Measurements from ENCODE around the gene PUS1. TPM values are rescaled to one million over a fixed set of nuclear protein-coding genes. Genes with fewer than 3 reads are reported as not detected.

Gene PUS1
- polyA plus RNA-seq, 1 donor from 2014 or later = 14.3 TPM

DNA sequence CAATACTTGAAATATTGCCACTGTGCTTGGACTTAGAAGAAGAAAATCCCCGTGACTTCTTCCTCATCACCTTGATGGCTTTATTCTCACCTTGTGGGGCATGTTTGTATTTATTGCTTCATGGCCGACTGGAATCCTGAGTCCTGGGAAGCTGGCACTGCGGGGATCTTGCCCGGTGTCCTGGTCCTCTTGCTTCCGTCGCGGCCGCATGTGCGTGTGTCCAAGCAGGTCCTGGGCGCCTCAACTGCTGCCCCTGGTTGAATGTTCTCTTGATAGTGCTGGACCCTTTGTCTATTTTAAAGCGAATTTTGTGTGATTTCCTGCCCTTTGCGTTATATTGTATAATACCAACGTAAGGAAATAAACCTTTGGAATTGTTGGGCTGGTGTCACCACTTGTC lies 6.3 kb upstream of the PUS1 start:
- no peaks in the 10 kb centered on the region for H3K9me2 ChIP-seq (ENCODE audit: insufficient read depth, low read length)
- H3K4me2 ChIP-seq (ENCODE audit: low read length) = no peak overlapping the region
- H3K27ac ChIP-seq (ENCODE audit: low read length) = no peak overlapping the region
- H3K9ac ChIP-seq (ENCODE audit: low read length) = no peak overlapping the region
- H3K36me3 ChIP-seq (ENCODE audit: insufficient read depth, low read length) = no peaks in the 10 kb centered on the region
- H3K79me2 ChIP-seq (replicated peaks; ENCODE audit: insufficient read depth, low read length) = no peaks in the 10 kb centered on the region
- no peaks in the 10 kb centered on the region for H3F3A ChIP-seq (ENCODE audit: insufficient read depth, low read length, poor library complexity, severe bottlenecking)
- no peaks in the 10 kb centered on the region for H4K20me1 ChIP-seq (ENCODE audit: insufficient read depth)
- no peaks in the 10 kb centered on the region for H3K9me3 ChIP-seq (ENCODE audit: low read length)
- H3K27me3 ChIP-seq (ENCODE audit: insufficient read depth, low read depth, low read length) = no peaks in the 10 kb centered on the region
- no peak for TF ChIP-seq RAD21 (conservative IDR thresholded peaks at IDR 0.05)
- TF ChIP-seq POLR2AphosphoS5 (IDR thresholded peaks at IDR 0.05) = no peak
- TF ChIP-seq, protein P1, sequence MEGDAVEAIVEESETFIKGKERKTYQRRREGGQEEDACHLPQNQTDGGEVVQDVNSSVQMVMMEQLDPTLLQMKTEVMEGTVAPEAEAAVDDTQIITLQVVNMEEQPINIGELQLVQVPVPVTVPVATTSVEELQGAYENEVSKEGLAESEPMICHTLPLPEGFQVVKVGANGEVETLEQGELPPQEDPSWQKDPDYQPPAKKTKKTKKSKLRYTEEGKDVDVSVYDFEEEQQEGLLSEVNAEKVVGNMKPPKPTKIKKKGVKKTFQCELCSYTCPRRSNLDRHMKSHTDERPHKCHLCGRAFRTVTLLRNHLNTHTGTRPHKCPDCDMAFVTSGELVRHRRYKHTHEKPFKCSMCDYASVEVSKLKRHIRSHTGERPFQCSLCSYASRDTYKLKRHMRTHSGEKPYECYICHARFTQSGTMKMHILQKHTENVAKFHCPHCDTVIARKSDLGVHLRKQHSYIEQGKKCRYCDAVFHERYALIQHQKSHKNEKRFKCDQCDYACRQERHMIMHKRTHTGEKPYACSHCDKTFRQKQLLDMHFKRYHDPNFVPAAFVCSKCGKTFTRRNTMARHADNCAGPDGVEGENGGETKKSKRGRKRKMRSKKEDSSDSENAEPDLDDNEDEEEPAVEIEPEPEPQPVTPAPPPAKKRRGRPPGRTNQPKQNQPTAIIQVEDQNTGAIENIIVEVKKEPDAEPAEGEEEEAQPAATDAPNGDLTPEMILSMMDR (IDR thresholded peaks at IDR 0.05; ENCODE audit: poor library complexity, severe bottlenecking) = no peak
- TF ChIP-seq, protein P2, sequence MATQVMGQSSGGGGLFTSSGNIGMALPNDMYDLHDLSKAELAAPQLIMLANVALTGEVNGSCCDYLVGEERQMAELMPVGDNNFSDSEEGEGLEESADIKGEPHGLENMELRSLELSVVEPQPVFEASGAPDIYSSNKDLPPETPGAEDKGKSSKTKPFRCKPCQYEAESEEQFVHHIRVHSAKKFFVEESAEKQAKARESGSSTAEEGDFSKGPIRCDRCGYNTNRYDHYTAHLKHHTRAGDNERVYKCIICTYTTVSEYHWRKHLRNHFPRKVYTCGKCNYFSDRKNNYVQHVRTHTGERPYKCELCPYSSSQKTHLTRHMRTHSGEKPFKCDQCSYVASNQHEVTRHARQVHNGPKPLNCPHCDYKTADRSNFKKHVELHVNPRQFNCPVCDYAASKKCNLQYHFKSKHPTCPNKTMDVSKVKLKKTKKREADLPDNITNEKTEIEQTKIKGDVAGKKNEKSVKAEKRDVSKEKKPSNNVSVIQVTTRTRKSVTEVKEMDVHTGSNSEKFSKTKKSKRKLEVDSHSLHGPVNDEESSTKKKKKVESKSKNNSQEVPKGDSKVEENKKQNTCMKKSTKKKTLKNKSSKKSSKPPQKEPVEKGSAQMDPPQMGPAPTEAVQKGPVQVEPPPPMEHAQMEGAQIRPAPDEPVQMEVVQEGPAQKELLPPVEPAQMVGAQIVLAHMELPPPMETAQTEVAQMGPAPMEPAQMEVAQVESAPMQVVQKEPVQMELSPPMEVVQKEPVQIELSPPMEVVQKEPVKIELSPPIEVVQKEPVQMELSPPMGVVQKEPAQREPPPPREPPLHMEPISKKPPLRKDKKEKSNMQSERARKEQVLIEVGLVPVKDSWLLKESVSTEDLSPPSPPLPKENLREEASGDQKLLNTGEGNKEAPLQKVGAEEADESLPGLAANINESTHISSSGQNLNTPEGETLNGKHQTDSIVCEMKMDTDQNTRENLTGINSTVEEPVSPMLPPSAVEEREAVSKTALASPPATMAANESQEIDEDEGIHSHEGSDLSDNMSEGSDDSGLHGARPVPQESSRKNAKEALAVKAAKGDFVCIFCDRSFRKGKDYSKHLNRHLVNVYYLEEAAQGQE (IDR thresholded peaks at IDR 0.05; ENCODE audit: borderline replicate concordance) = no peak
- no peak for TF ChIP-seq EP300 (conservative IDR thresholded peaks at IDR 0.05; ENCODE audit: poor library complexity, severe bottlenecking)
- no peak for TF ChIP-seq SMC3 (conservative IDR thresholded peaks at IDR 0.05; ENCODE audit: poor library complexity)
- no peak for TF ChIP-seq TAF1 (IDR thresholded peaks at IDR 0.05; ENCODE audit: low read depth)
- no peak for TF ChIP-seq EZH2 (IDR thresholded peaks at IDR 0.05; ENCODE audit: borderline replicate concordance, insufficient read depth, low read length, poor library complexity, severe bottlenecking)
- TF ChIP-seq MXI1 (conservative IDR thresholded peaks at IDR 0.05; ENCODE audit: poor library complexity, severe bottlenecking) = no peak
- H3K4me3 ChIP-seq (ENCODE audit: low read length) = no peak overlapping the region
- H2AFZ ChIP-seq (ENCODE audit: low read depth, low read length) = no peak overlapping the region

- Histone ChIP-seq H3K36me3 (ENCODE audit: insufficient read depth, low read length) (no peaks in the 10 kb centered on the region), H3K9me3 (ENCODE audit: low read length) (no peaks in the 10 kb centered on the region), H3K27me3 (ENCODE audit: insufficient read depth, low read depth, low read length) (no peaks in the 10 kb centered on the region), H3K4me2 (ENCODE audit: low read length) (no peak overlapping the region), H3K27ac (ENCODE audit: low read length) (no peak overlapping the region), H3K9me2 (ENCODE audit: insufficient read depth, low read length) (no peaks in the 10 kb centered on the region), H3K4me3 (ENCODE audit: low read length) (no peak overlapping the region), H3F3A (ENCODE audit: insufficient read depth, low read length, poor library complexity, severe bottlenecking) (no peaks in the 10 kb centered on the region), H3K9ac (ENCODE audit: low read length) (no peak overlapping the region), H4K20me1 (ENCODE audit: insufficient read depth) (no peaks in the 10 kb centered on the region), H2AFZ (ENCODE audit: low read depth, low read length) (no peak overlapping the region), H3K79me2 (replicated peaks; ENCODE audit: insufficient read depth, low read length) (no peaks in the 10 kb centered on the region)
- TF ChIP-seq RAD21 (conservative IDR thresholded peaks at IDR 0.05) (no peak), POLR2AphosphoS5 (IDR thresholded peaks at IDR 0.05) (no peak), TAF1 (IDR thresholded peaks at IDR 0.05; ENCODE audit: low read depth) (no peak), EZH2 (IDR thresholded peaks at IDR 0.05; ENCODE audit: borderline replicate concordance, insufficient read depth, low read length, poor library complexity, severe bottlenecking) (no peak), SMC3 (conservative IDR thresholded peaks at IDR 0.05; ENCODE audit: poor library complexity) (no peak), EP300 (conservative IDR thresholded peaks at IDR 0.05; ENCODE audit: poor library complexity, severe bottlenecking) (no peak), MXI1 (conservative IDR thresholded peaks at IDR 0.05; ENCODE audit: poor library complexity, severe bottlenecking) (no peak)
- TF ChIP-seq, protein P2 (IDR thresholded peaks at IDR 0.05; ENCODE audit: borderline replicate concordance) = no peak
- TF ChIP-seq, protein P1 (IDR thresholded peaks at IDR 0.05; ENCODE audit: poor library complexity, severe bottlenecking) = no peak
Observed at GRCh38 chr12:131923260-131923659, 5.8 kb upstream of the PUS1 start.
